Measurements from ENCODE around the gene LRCH1.

LRCH1 gene

GRCh38 chr13:46622630-46623256, 69.8 kb downstream of the LRCH1 start:
- Histone ChIP-seq H3K36me3 (ENCODE audit: control insufficient read depth, insufficient read depth, low read length) (no peaks in the 10 kb centered on the region), H3K9ac (ENCODE audit: low read depth, low read length) (no peak overlapping the region), H3K4me1 (ENCODE audit: control insufficient read depth, insufficient read depth, low read length) (peaks cover 19% of the 10 kb centered on the region), H3K4me3 (ENCODE audit: low read depth, low read length) (no peak overlapping the region), H3K9me3 (ENCODE audit: control insufficient read depth, insufficient read depth, low read length) (no peaks in the 10 kb centered on the region), H3K27me3 (ENCODE audit: control insufficient read depth, insufficient read depth, low read length) (no peaks in the 10 kb centered on the region)

GRCh38 chr13:46624353-46624752, 71.4 kb downstream of the LRCH1 start:
- Histone ChIP-seq H3K27me3 (ENCODE audit: control insufficient read depth, insufficient read depth, low read length) (no peaks in the 10 kb centered on the region), H3K9ac (ENCODE audit: low read depth, low read length) (no peak overlapping the region), H3K36me3 (ENCODE audit: control insufficient read depth, insufficient read depth, low read length) (no peaks in the 10 kb centered on the region), H3K4me1 (ENCODE audit: control insufficient read depth, insufficient read depth, low read length) (peaks cover 19% of the 10 kb centered on the region), H3K4me3 (ENCODE audit: low read depth, low read length) (no peak overlapping the region), H3K9me3 (ENCODE audit: control insufficient read depth, insufficient read depth, low read length) (no peaks in the 10 kb centered on the region)

GRCh38 chr13:46624821-46625220, 71.9 kb downstream of the LRCH1 start:
- Histone ChIP-seq H3K4me3 (ENCODE audit: low read depth, low read length) (no peak overlapping the region), H3K9ac (ENCODE audit: low read depth, low read length) (no peak overlapping the region), H3K9me3 (ENCODE audit: control insufficient read depth, insufficient read depth, low read length) (no peaks in the 10 kb centered on the region), H3K4me1 (ENCODE audit: control insufficient read depth, insufficient read depth, low read length) (peaks cover 24% of the 10 kb centered on the region), H3K27me3 (ENCODE audit: control insufficient read depth, insufficient read depth, low read length) (no peaks in the 10 kb centered on the region), H3K36me3 (ENCODE audit: control insufficient read depth, insufficient read depth, low read length) (no peaks in the 10 kb centered on the region)

GRCh38 chr13:46627462-46627861, 74.5 kb downstream of the LRCH1 start:
- no peak overlapping the region for H3K9ac ChIP-seq (ENCODE audit: low read depth, low read length)
- H3K36me3 ChIP-seq (ENCODE audit: control insufficient read depth, insufficient read depth, low read length): no peaks in the 10 kb centered on the region
- no peak overlapping the region for H3K4me3 ChIP-seq (ENCODE audit: low read depth, low read length)
- peaks cover 28% of the 10 kb centered on the region for H3K4me1 ChIP-seq (ENCODE audit: control insufficient read depth, insufficient read depth, low read length)
- H3K9me3 ChIP-seq (ENCODE audit: control insufficient read depth, insufficient read depth, low read length): no peaks in the 10 kb centered on the region
- H3K27me3 ChIP-seq (ENCODE audit: control insufficient read depth, insufficient read depth, low read length): no peaks in the 10 kb centered on the region

- Histone ChIP-seq H3K4me3 (ENCODE audit: low read depth, low read length) (no peak overlapping the region), H3K9ac (ENCODE audit: low read depth, low read length) (no peak overlapping the region)
Measured at GRCh38 chr13:46628622-46629365, 75.8 kb downstream of the LRCH1 start.

GRCh38 chr13:46629811-46630413, 76.9 kb downstream of the LRCH1 start:
- no peaks in the 10 kb centered on the region for H3K27me3 ChIP-seq (ENCODE audit: control insufficient read depth, insufficient read depth, low read length)
- H3K36me3 ChIP-seq (ENCODE audit: control insufficient read depth, insufficient read depth, low read length): no peaks in the 10 kb centered on the region
- H3K9me3 ChIP-seq (ENCODE audit: control insufficient read depth, insufficient read depth, low read length): no peaks in the 10 kb centered on the region
- peaks cover 19% of the 10 kb centered on the region for H3K4me1 ChIP-seq (ENCODE audit: control insufficient read depth, insufficient read depth, low read length)
- H3K9ac ChIP-seq (ENCODE audit: low read depth, low read length): no peak overlapping the region
- H3K4me3 ChIP-seq (ENCODE audit: low read depth, low read length): no peak overlapping the region

More at GRCh38 chr13:46628622-46629365, 75.8 kb downstream of the LRCH1 start:
- Histone ChIP-seq H3K27me3 (ENCODE audit: control insufficient read depth, insufficient read depth, low read length) (no peaks in the 10 kb centered on the region), H3K4me1 (ENCODE audit: control insufficient read depth, insufficient read depth, low read length) (peaks cover 27% of the 10 kb centered on the region), H3K36me3 (ENCODE audit: control insufficient read depth, insufficient read depth, low read length) (no peaks in the 10 kb centered on the region), H3K9me3 (ENCODE audit: control insufficient read depth, insufficient read depth, low read length) (no peaks in the 10 kb centered on the region)

GRCh38 chr13:46630431-46631178, 77.6 kb downstream of the LRCH1 start:
- Histone ChIP-seq H3K4me1 (ENCODE audit: control insufficient read depth, insufficient read depth, low read length) (peaks cover 17% of the 10 kb centered on the region), H3K9ac (ENCODE audit: low read depth, low read length) (no peak overlapping the region), H3K36me3 (ENCODE audit: control insufficient read depth, insufficient read depth, low read length) (no peaks in the 10 kb centered on the region), H3K27me3 (ENCODE audit: control insufficient read depth, insufficient read depth, low read length) (no peaks in the 10 kb centered on the region), H3K9me3 (ENCODE audit: control insufficient read depth, insufficient read depth, low read length) (no peaks in the 10 kb centered on the region), H3K4me3 (ENCODE audit: low read depth, low read length) (no peak overlapping the region)

- Histone ChIP-seq H3K9ac (ENCODE audit: low read depth, low read length) (no peak overlapping the region), H3K4me1 (ENCODE audit: control insufficient read depth, insufficient read depth, low read length) (peaks cover 17% of the 10 kb centered on the region), H3K36me3 (ENCODE audit: control insufficient read depth, insufficient read depth, low read length) (no peaks in the 10 kb centered on the region), H3K27me3 (ENCODE audit: control insufficient read depth, insufficient read depth, low read length) (no peaks in the 10 kb centered on the region), H3K4me3 (ENCODE audit: low read depth, low read length) (no peak overlapping the region), H3K9me3 (ENCODE audit: control insufficient read depth, insufficient read depth, low read length) (no peaks in the 10 kb centered on the region)
Measured at GRCh38 chr13:46631179-46631542, 78.2 kb downstream of the LRCH1 start.

GRCh38 chr13:46632176-46632575, 79.2 kb downstream of the LRCH1 start:
- Histone ChIP-seq H3K9me3 (ENCODE audit: control insufficient read depth, insufficient read depth, low read length) (no peaks in the 10 kb centered on the region), H3K36me3 (ENCODE audit: control insufficient read depth, insufficient read depth, low read length) (no peaks in the 10 kb centered on the region), H3K9ac (ENCODE audit: low read depth, low read length) (no peak overlapping the region), H3K27me3 (ENCODE audit: control insufficient read depth, insufficient read depth, low read length) (no peaks in the 10 kb centered on the region), H3K4me1 (ENCODE audit: control insufficient read depth, insufficient read depth, low read length) (peaks cover 17% of the 10 kb centered on the region), H3K4me3 (ENCODE audit: low read depth, low read length) (no peak overlapping the region)

- Histone ChIP-seq H3K9ac (ENCODE audit: low read depth, low read length) (no peak overlapping the region), H3K4me1 (ENCODE audit: control insufficient read depth, insufficient read depth, low read length) (peaks cover 17% of the 10 kb centered on the region), H3K27me3 (ENCODE audit: control insufficient read depth, insufficient read depth, low read length) (no peaks in the 10 kb centered on the region)
Measured at GRCh38 chr13:46633416-46633815, 80.4 kb downstream of the LRCH1 start.

GRCh38 chr13:46636451-46636850, 83.5 kb downstream of the LRCH1 start:
- Histone ChIP-seq H3K27me3 (ENCODE audit: control insufficient read depth, insufficient read depth, low read length) (no peaks in the 10 kb centered on the region), H3K4me1 (ENCODE audit: control insufficient read depth, insufficient read depth, low read length) (no peaks in the 10 kb centered on the region), H3K9me3 (ENCODE audit: control insufficient read depth, insufficient read depth, low read length) (no peaks in the 10 kb centered on the region), H3K36me3 (ENCODE audit: control insufficient read depth, insufficient read depth, low read length) (no peaks in the 10 kb centered on the region), H3K9ac (ENCODE audit: low read depth, low read length) (no peak overlapping the region), H3K4me3 (ENCODE audit: low read depth, low read length) (no peak overlapping the region)

More at GRCh38 chr13:46633416-46633815, 80.4 kb downstream of the LRCH1 start:
- no peaks in the 10 kb centered on the region for H3K36me3 ChIP-seq (ENCODE audit: control insufficient read depth, insufficient read depth, low read length)
- no peaks in the 10 kb centered on the region for H3K9me3 ChIP-seq (ENCODE audit: control insufficient read depth, insufficient read depth, low read length)
- H3K4me3 ChIP-seq (ENCODE audit: low read depth, low read length): no peak overlapping the region

Measured in iPS-15b (cell line).